Measurements from ENCODE around the gene FER.
"Not testable (repeated sequence)": the region's sequence is repeated elsewhere in the genome, so short reads cannot be mapped to it uniquely, and the experiment has no call there.

The FER gene

GRCh38 chr5:109141222-109142200 is 393.8 kb downstream of the FER start:
- no peak for DNase-seq

DNA sequence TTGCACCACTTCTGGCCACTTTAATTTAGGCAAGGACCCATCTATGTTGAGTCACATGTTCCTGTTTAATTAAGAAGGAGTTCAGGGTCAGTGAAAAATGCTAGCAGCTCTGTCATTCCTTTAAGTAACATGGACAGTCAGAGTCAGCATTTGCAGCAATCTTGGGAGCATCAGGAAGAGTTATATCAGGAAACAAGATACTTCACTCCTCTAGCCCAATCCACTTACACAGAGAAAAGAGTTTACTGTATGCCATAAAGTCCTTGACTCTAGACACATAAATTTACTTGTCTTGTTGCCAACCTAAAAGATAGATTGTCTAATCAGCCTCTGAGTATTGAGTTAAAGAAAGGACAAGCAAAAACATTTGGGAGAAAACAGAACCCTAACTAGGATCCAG is 395.3 kb downstream of the FER start:
- DNase-seq = no peak

GRCh38 chr5:109145139-109145538 is 397.4 kb downstream of the FER start:
- no peak for DNase-seq

DNA sequence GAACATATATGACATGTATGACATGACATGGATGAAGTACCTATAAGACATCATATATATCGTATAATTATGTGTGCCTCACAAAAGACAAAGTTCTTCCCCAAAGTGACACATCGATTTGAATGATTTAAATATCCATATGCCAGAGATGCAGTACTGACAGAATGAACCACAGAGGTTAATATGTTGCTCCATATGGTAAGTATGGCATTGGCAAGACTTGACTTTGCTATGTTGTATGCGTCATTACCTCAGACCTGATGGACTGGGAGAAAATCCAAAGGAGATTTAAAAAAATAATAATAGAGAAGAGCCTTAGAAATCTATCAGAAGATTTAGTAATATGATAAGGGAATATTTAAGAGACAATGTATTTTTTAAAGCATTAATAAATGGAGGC is 398.9 kb downstream of the FER start:
- DNase-seq = no peak

DNA sequence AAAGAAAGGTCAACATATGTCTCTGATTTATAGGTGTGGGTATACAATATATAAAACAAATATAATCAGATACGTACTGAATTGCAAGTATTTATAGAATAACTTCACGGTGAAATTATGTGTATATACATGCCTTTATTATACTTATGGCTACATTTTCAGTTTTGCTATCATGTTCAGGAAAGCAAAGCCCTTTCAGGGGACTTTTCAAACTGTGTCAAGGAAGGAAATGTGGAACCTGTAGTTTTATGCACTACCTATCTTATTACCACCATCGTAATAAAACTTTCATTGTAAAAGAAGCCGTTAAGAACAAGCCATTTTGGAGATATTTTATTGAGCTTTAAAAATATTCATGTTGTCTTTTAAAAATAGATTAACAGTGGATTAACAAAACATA is 404.9 kb downstream of the FER start:
- no peak for DNase-seq

- no peak for DNase-seq
These were observed 407.9 kb downstream of the FER start for GRCh38 chr5:109155625-109156024.

DNA sequence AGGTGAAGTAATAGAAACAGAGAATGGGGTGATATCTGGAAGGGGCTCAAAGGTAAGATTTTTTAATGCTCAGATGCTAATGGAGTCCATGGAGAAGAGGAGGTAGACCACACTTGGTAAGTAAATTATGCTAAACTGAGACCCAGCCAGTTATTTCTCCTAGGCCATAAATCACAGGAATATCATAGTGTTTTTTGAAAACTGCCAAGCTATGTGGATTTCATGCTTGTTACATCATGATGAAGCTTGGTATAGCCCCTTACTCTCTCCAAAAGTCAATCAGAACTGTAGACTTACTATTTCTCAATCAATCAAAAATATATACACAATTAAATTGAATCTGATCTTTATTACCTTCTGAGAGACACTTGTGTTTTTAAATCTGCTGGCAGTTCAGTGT is 409.2 kb downstream of the FER start:
- DNase-seq = no peak

GRCh38 chr5:109160468-109160867 is 412.8 kb downstream of the FER start:
- DNase-seq = no peak

- no peak for DNase-seq
These were observed 414.4 kb downstream of the FER start for GRCh38 chr5:109161914-109162683.

DNA sequence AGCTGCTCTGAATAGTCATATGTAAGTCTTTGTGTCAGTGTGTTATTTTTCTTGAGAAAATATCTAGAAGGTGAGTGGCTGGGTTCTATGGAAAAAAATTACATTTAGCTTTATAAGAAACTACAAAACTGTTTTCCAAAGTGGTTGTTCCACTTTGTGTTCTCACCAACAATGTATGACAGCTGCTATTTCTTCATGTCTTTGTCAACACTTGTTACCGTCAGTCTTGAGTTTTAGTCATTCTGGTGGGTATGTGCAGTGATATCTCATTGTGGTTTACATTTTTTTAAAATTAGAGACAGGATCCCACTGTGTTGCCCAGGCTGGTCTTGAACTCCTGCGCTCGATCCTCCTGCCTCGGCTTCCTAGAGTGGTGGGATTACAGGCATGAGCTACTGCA is 415.6 kb downstream of the FER start:
- no peak for DNase-seq

DNA sequence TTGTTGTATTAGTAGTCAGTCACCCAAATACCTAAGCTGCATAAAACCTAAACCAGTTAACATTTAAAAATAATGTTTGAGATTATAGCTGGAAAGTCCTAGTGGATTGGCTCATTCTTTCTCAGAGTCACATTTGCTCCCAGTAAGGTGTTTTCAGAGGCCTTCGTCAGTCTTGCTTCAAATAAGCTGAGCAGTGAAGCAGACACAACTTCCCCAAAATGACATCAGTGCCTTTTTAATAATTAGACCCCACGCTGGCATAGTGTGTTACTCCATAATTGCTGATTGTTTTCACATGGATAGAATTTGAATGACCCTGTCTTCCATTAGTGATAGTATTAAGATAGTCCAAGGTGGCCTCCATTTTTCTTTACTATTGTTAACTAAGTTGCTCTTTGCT is 416.3 kb downstream of the FER start:
- no peak for DNase-seq

DNA sequence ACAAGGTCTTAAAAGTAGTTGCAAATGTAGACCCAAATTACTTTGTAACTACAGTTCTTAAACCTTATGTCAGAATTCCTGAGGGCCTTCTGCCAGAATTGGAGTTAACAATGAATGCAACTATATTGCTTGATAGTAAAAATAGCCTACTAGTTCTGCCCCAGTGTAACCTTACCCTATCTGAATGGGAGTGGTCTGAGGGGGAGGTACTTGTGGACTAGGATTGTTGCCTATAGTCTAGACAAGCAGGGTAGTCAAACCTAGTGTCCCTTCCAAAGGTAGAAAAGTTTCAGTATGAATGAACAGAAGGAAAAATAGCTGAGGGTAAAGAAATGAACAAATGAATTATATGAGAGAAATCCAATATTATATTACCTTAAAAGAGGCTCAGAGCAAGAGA is 419.9 kb downstream of the FER start:
- no peak for DNase-seq

- DNase-seq = no peak
These were observed 420.5 kb downstream of the FER start for GRCh38 chr5:109168151-109168550.

GRCh38 chr5:109170629-109171350 is 423.1 kb downstream of the FER start:
- no peak for DNase-seq

DNA sequence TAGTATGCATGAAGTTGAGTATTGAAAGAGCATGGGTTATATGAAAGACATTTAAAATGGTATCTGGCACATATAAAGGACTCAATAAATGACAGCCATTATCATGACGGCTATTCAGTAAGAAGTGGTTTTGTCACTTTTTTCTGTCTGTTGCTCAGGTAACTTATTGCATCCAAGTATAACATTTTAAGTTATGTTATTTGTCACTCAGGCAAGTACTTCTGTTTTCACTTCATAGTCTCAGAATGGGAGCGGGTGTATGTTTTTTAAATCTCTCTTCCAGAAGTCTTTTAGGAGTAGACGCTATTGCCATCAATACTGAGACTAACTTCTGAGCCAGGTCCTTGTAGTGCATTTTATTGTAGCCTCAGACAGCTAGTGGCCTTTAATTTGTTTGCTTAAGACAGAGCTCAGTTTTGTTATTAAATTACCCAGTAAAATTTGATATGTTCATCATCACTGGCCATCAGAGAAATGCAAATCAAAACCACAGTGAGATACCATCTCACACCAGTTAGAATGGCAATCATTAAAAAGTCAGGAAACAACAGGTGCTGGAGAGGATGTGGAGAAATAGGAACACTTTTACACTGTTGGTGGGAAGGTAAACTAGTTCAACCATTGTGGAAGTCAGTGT is 423.9 kb downstream of the FER start:
- not testable (repeated sequence) for DNase-seq

DNA sequence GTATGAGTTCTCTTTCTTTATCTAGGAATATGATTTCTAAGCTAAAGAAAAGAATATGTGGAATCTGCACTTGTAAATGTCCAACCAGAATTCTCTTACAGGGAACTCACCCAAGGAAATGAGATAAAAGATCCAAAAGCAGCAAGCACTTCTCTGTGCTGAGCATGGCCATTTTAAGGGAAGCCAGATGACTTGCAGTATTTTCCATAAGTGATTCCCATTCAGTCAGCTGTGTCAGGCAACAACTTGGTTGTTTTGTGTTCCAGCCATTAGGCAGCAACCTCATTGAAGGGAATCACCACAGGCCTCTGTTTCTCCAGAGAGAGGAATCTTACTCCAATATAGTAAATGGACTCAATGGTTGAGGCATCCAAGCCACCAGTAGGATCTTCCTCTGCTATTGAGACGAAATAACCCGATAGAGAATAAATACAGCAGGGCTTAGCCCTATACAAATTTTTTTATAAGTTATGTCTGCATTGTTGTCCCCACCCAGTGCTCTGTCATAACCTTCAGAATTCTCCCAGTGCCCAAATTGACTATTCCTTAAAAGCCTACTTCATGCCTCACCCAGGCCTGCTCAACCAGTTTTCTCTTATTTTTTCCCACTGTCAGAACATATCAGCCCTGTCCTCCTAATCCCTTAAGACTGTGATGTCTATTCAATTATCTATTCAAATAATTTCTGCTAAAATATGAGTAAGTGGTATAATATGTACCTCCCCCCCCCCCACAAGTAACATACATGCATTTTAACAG is 425.5 kb downstream of the FER start:
- no peak for DNase-seq

- no peak for DNase-seq
These were observed 429.5 kb downstream of the FER start for GRCh38 chr5:109177227-109177626.

DNA sequence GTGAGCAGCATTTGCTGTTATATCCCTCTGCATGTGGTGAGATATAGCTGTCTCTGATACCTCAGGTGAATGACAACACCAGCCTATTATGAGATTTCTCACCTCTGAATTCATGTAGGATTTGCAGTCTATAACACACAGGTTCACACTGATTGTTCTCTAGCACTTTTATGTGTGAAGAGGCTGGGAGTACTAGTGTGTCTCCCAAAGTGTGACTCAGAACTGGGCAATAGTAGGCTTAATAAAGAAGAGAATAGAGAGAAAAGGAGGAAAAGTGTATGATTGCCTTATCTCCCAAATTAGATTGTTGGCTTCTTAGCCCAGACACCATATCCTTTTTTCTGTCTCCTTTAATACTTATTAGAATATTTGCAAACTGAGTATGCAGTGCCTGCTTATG is 430.1 kb downstream of the FER start:
- no peak for DNase-seq

GRCh38 chr5:109180668-109181067 is 433.0 kb downstream of the FER start:
- DNase-seq = no peak

GRCh38 chr5:109186759-109187158 is 439.1 kb downstream of the FER start:
- no peak for DNase-seq

DNA sequence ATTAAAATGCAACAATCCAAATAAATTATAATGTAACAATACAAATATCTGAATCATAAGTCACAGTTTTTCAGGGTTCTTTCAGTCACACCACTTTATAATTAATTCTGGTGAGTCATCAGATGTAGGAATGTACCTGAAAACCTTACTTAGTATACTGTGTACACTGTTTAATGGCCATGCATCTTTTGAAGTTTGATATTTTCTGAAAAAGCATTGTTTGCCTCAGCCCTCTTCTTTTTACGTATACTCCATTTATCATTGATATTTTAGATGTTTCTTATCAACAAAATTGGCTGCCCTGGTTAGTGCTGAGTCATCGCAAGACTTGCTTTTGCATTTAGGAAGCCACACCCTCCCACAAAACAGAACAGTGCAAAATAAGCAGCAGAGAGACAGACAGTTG is 443.5 kb downstream of the FER start:
- no peak for DNase-seq

- no peak for DNase-seq
These were observed 444.3 kb downstream of the FER start for GRCh38 chr5:109192027-109192426.
